Ovary (tissue), 3 donors: ENCODE data around the gene TWNK.

Source experiments
- CTCF ChIP-seq, 3 donors: fragments of 450-650 bp in 2 of 3; fragments of 200-600 bp in 1 of 3; IDR thresholded peaks; one replicate each; pipeline versions ENCODE4 v1.5.1 to v1.8.0; 2016 to 2022; ENCODE audit warnings: antibody characterized with exemption in 3 of 3, mild to moderate bottlenecking in 1 of 3
- POLR2A ChIP-seq: fragments of 450-650 bp; IDR thresholded peaks from one replicate; pipeline ENCODE4 v1.6.1; 2017; ENCODE audit warnings: antibody characterized with exemption, mild to moderate bottlenecking, moderate library complexity
- donor health status: DM: no; HTN: no; CAD: no.

- TF ChIP-seq CTCF (IDR thresholded peaks at IDR 0.05): no peak
- no peak for TF ChIP-seq POLR2A
Observed at GRCh38 chr10:100970914-100971811, 16.2 kb upstream of the TWNK start.
